Fibroblast of mammary gland (primary cell): ENCODE measurements around the gene LANCL1.

Experiments used
- DNase-seq: peaks from one replicate; pipeline ENCODE4 v3.0.0-alpha.2; 2010; ENCODE audit warnings: low read depth
- H3K4me3 ChIP-seq: 2 replicates; pipeline ENCODE4 v1.5.1; 2011; ENCODE audit warnings: low read depth, mild to moderate bottlenecking, low read length, moderate library complexity; ENCODE audit not compliant: control insufficient read depth
- TF ChIP-seq, protein P1 (sequence below): conservative IDR thresholded peaks from 2 replicates; pipeline ENCODE4 v1.5.1; 2011; ENCODE audit warnings: low read depth, low read length, inconsistent platforms; ENCODE audit not compliant: control insufficient read depth, insufficient read depth

The LANCL1 gene

DNA sequence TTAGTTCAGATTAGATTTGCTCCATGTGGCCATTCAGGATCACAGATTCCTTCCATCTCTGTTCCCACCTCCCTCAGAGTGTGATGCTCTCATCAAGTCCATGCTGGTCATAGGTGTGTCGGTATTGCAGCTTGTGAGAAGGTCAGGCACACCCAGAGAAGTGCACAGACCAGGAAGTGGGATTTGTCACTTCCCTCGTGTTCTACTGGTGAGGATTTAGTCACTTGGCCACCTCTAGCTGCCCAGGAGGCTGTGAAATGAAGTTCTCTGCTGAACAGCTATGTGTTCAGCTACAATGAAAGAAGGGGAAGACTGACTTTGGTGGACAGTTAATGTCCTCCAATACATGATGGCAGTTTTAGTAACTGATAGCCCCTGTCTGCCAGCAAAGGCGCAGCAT, 3.5 kb upstream of the LANCL1 start:
- no peak for DNase-seq
- no peak overlapping the region for H3K4me3 ChIP-seq
- TF ChIP-seq, protein P1, sequence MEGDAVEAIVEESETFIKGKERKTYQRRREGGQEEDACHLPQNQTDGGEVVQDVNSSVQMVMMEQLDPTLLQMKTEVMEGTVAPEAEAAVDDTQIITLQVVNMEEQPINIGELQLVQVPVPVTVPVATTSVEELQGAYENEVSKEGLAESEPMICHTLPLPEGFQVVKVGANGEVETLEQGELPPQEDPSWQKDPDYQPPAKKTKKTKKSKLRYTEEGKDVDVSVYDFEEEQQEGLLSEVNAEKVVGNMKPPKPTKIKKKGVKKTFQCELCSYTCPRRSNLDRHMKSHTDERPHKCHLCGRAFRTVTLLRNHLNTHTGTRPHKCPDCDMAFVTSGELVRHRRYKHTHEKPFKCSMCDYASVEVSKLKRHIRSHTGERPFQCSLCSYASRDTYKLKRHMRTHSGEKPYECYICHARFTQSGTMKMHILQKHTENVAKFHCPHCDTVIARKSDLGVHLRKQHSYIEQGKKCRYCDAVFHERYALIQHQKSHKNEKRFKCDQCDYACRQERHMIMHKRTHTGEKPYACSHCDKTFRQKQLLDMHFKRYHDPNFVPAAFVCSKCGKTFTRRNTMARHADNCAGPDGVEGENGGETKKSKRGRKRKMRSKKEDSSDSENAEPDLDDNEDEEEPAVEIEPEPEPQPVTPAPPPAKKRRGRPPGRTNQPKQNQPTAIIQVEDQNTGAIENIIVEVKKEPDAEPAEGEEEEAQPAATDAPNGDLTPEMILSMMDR, result no peak

DNA sequence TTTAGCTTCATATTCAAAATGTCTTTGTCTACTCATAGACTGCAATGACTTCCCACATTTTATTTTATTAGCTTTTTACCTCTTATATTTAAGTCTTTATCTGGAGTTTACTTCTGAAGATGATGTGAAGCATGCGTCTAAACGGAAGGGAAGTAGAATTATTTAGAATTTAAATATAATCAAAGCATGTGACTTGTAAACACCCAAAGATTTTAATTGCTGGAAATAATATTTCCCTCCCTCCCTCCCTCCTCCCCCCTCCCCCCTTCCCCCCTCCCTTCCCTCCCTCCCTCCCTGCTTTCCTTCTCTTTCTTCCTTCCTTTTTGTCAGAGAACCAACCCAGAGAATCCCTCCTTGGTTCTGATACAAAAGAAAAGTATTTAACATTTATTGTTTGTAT, 2.1 kb upstream of the LANCL1 start:
- TF ChIP-seq, protein P1, result no peak
- DNase-seq, result no peak
- no peak overlapping the region for H3K4me3 ChIP-seq

DNA sequence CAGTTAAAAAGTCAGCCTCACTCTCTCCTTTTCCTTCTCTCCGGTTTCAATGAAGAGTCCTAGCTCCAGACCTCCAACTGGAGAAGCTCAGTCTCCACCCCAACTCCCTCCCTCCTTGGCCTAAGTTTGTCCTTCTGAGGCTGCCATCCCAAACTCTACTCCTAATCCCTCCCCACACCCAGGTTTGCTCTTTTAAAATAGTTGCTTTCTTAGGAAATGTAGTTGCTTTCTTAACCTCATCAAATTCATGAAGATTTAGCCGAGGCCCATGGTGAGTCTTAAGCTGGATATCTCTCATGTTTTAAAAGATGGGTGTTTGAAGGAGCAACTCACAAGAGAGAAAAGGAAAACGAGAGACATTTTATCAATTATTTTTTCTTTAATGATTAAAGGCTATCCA, 937 bp upstream of the LANCL1 start:
- TF ChIP-seq, protein P1, result no peak
- H3K4me3 ChIP-seq, result peak overlapping the region; percentile 82
- peak; percentile 81 for DNase-seq

DNA sequence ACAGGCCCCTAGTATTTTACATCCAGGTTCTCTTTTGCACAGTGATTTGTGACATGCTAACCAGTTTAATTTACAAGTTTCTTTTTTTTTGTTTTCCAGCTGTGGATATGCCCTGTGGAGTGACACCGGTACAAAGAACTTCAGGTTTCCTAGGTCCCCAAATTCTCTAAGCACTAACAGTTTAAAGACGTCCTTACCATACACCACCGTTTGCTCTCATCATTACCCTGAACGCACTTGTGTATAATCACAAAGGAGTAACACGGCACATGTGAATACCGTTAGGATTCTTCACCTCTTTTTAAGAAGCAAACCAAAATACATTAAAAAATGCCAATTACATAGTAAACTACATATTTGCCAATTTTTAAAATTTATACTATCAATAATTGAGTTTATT, 853 bp downstream of the LANCL1 start:
- peak overlapping the region; percentile 82 for H3K4me3 ChIP-seq
- TF ChIP-seq, protein P1, result no peak
- no peak for DNase-seq

DNA sequence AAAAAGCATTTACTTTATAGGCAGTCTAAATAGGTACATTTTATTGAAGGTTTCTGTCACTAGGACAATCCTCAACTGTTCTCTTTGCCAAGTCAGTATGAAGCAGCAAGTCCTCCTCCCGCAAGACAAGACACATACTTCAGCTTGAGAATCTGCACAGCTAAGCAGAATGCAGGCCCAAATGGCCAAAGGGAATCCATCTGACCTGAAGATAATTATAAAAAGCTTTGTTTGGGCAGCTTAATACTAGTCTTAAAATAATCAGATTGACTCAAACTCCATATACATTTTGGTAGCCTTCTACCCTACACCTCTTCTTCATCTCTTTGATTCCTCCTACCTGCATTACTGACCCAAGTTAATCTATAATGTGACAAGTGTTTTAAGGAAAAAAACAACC, 1.8 kb downstream of the LANCL1 start:
- H3K4me3 ChIP-seq, result no peak overlapping the region
- no peak for DNase-seq
- TF ChIP-seq, protein P1, result no peak

DNA sequence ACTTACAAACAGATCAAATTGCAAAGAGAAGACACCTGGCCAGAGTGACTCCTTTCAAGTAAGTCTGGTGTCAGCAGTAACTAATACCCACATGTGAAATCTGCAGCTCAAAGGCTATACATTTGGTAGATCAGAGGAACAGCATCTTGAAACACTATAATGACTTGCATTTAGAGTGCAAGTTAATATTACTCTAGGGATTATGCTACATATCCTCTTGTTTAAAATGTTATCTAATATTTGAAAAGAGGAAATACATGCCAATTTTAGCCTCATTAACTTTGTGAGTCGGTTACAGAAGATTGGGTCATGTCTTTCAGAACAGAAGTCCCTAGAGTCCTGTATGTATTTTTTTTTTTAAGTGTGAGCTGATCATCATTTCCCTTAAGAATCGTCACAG, 15.2 kb downstream of the LANCL1 start:
- H3K4me3 ChIP-seq, result no peak overlapping the region
- DNase-seq, result peak; percentile 7
- TF ChIP-seq, protein P1, result no peak

DNA sequence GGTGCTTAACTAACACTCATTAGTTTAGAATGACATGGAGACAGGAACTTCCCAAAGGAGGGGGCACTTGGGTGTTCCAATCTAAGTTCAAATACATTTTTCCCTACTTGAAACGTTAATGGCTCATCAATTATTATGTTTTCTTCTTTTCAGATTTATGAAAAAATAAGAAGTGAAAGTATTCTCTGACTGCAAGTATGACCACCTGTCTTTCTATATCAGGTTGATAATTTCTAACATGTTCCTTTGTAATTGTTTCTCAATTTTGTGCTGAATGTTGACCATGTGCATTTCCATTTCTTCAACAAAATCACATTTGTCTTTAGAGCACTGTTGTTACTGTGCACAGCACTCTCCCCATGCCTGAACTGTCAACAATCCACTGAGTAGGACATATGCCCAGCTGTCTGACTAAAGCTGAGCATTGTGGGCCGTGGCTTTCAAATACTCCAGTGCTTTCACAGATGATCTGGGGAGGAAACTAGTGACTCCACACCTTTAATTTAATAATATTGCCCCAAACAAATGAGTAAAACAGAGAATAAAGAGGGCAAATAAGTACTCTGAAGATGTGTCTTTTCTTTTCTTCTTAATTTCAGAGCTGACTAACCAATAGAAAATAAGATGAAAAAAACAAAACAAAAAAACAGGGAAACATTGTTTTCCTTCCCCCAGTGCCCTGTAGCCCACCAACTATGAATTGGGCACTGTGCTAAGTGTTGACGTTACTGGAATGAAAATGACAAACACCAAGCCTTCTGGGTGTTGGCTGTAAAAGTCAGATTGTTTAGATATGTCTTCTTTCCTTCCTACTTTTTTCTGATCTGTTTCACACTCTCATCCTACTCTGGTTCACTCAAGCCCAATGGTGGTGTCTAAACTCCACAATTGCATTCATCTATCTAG, 16.0 kb downstream of the LANCL1 start:
- H3K4me3 ChIP-seq, result no peak overlapping the region
- TF ChIP-seq, protein P1, result no peak
- DNase-seq, result no peak
